D721Med (cell line): Measurements from ENCODE around the gene ADAM15.

Experiments used
- DNase-seq: peaks from one replicate; pipeline ENCODE4 v3.0.0; 2011; ENCODE audit warnings: low spot score; ENCODE audit not compliant: insufficient read length
- FAIRE-seq: peaks from 2 replicates; lab custom pipeline; 2011; peaks lifted over from hg19 to GRCh38; lab: Jason Lieb, UNC
- TF ChIP-seq, protein P1 (sequence below): IDR thresholded peaks from 2 replicates; pipeline ENCODE4 v1.5.1; 2012; ENCODE audit warnings: mild to moderate bottlenecking, control low read depth; ENCODE audit not compliant: insufficient read depth; ENCODE audit errors: missing control alignments

ADAM15 gene

GRCh38 chr1:155034318-155035208 is 16.6 kb upstream of the ADAM15 start:
- FAIRE-seq: no peak
- TF ChIP-seq, protein P1, sequence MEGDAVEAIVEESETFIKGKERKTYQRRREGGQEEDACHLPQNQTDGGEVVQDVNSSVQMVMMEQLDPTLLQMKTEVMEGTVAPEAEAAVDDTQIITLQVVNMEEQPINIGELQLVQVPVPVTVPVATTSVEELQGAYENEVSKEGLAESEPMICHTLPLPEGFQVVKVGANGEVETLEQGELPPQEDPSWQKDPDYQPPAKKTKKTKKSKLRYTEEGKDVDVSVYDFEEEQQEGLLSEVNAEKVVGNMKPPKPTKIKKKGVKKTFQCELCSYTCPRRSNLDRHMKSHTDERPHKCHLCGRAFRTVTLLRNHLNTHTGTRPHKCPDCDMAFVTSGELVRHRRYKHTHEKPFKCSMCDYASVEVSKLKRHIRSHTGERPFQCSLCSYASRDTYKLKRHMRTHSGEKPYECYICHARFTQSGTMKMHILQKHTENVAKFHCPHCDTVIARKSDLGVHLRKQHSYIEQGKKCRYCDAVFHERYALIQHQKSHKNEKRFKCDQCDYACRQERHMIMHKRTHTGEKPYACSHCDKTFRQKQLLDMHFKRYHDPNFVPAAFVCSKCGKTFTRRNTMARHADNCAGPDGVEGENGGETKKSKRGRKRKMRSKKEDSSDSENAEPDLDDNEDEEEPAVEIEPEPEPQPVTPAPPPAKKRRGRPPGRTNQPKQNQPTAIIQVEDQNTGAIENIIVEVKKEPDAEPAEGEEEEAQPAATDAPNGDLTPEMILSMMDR: no peak

GRCh38 chr1:155035936-155036335 is 15.2 kb upstream of the ADAM15 start:
- FAIRE-seq: no peak
- TF ChIP-seq, protein P1: no peak
- DNase-seq: no peak

More at GRCh38 chr1:155034318-155035208, 16.6 kb upstream of the ADAM15 start:
- DNase-seq: no peak

DNA sequence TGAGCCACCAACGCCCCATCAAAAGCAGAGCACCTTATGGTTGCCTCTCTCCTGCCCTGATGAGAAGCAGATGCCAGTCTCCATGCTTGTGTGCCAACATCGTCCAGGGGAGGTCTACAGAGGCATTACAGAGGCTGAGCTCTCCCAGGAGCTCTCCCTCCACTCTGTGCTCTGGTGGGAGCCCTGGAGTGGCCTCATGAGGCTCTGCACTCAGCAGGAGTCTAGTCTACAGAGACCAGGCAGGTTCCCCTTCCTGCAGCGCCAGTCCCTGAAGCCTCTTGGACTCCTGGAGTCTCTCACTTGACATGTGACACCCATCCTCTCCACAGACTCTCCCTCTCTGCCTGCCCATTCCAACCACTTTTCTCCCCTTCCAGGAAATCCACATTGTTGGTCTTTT is 14.1 kb upstream of the ADAM15 start:
- TF ChIP-seq, protein P1: no peak
- no peak for FAIRE-seq
- no peak for DNase-seq

DNA sequence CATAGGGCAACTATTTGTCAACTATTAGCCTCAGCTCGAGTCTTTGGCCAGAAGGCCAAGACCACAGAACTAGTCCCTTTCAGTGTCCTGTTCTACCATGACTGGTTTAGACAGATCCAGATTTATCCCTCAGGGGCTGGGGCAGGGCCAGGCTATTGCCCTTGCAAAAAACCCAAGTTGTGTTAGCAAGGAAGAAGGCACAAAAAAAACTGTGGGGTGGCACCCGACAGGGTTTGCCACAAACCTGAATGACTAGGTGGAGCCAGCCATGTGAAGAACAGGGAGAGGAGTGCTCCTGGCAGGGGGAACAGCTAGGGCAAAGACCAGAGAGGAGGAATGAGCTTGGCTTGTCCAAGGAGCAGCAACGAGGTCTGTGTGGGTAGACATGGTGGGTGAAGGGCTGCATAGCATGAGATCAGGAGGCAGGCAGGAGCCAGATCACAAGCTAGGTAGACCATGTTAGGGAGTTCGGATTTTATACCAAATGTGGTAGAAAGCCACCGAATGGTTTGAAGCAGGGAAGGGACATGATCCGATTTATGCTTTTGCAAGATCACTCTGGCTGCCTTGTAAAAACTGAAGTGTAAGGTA is 13.2 kb upstream of the ADAM15 start:
- DNase-seq (no peak), FAIRE-seq (no peak)
- TF ChIP-seq, protein P1: no peak

GRCh38 chr1:155038602-155039307 is 12.4 kb upstream of the ADAM15 start:
- DNase-seq: no peak
- no peak for FAIRE-seq
- TF ChIP-seq, protein P1: no peak

- FAIRE-seq (no peak), DNase-seq (no peak)
- TF ChIP-seq, protein P1: no peak
Measured at GRCh38 chr1:155039308-155039669, 11.8 kb upstream of the ADAM15 start.
